ENCODE data around the gene GLRX3.
"Not testable (repeated sequence)": the region's sequence is repeated elsewhere in the genome, so short reads cannot be mapped to it uniquely, and the experiment has no call there.

DNA sequence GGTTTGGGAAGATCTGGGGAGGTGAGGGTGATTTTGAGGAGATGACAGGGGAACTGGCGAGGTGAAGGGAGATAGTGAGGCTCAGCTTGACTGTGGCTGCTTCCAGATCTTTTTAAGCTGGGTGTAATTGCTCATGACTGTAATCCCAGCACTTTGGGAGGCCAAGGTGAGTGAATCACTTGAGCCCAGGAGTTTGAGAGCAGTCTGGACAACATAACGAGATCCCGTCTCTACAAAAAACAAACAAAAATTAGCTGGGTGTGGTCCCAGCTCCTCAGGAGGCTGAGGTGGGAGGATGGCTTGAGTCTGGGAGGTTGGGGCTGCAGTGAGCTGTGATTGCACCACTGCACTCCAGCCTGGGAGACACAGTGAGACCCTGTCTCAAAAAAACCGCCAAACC, 66.0 kb downstream of the GLRX3 start:
- not testable (repeated sequence) for TF ChIP-seq SP1 (CRISPR knock-in tag; conservative IDR thresholded peaks at IDR 0.05); GABPB1 (CRISPR knock-in tag; IDR thresholded peaks at IDR 0.05); IRF2 (CRISPR knock-in tag; IDR thresholded peaks at IDR 0.05; ENCODE audit: borderline replicate concordance, low read depth)
- TF ChIP-seq, protein P1, sequence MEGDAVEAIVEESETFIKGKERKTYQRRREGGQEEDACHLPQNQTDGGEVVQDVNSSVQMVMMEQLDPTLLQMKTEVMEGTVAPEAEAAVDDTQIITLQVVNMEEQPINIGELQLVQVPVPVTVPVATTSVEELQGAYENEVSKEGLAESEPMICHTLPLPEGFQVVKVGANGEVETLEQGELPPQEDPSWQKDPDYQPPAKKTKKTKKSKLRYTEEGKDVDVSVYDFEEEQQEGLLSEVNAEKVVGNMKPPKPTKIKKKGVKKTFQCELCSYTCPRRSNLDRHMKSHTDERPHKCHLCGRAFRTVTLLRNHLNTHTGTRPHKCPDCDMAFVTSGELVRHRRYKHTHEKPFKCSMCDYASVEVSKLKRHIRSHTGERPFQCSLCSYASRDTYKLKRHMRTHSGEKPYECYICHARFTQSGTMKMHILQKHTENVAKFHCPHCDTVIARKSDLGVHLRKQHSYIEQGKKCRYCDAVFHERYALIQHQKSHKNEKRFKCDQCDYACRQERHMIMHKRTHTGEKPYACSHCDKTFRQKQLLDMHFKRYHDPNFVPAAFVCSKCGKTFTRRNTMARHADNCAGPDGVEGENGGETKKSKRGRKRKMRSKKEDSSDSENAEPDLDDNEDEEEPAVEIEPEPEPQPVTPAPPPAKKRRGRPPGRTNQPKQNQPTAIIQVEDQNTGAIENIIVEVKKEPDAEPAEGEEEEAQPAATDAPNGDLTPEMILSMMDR (IDR thresholded peaks at IDR 0.05) = not testable (repeated sequence)
